ENCODE data around the gene PMEPA1.

DNA sequence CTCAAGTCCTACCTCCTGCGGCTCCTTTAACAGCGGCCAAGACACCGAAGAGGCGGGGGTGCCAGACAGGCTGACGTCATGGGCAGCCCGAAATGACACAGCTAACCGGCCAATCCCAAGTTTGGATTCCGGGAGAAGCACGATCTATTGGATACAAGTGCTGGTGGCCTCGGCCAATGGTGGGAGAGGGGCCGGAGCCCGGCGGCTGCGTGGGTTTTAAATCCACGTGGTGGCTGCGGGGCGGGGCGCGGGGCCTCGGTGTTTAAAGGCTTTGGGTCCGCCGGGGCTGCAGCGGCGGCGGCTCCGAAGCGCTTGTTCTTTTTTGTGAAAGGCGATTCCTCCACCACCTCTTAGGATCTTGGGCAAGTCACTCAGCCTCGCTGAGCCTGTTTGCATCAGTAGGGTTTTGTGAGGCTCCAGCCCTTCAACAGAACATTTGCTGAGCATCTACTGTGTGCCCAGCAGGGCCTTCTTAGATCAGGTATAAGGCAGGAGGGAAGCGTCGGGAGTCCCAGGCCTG is 8.7 kb upstream of the PMEPA1 start:
- TF ChIP-seq EZH2phosphoT487 (IDR thresholded peaks at IDR 0.05; ENCODE audit: insufficient read depth, low read depth) (no peak), EZH2 (IDR thresholded peaks at IDR 0.05; ENCODE audit: insufficient read depth, poor library complexity, severe bottlenecking) (no peak)
